Stomach (tissue), 9 donors: ENCODE data around the gene IL2RA. TPM values are rescaled to one million over a fixed set of nuclear protein-coding genes. Genes with fewer than 3 reads are reported as not detected.
A peak's percentile ranks its signal among the peaks of the same experiment; 100 is the strongest.

Experiments
- DNase-seq, 2 donors: peaks; one replicate each; pipeline versions ENCODE4 v3.0.0 to v3.0.0-alpha.2; 2013 to 2019
- H3K27ac ChIP-seq, 5 donors: fragments of 200-600 bp in 4 of 5; sonication (generic) in 4 of 5; one replicate each; pipeline ENCODE4 v1.5.1; 2013 to 2019; ENCODE audit warnings: mild to moderate bottlenecking in 1 of 5, moderate library complexity in 1 of 5
- H3K27me3 ChIP-seq, 3 donors: fragments of 200-600 bp; sonication (generic); one replicate each; pipeline ENCODE4 v1.5.1; 2017 to 2019; ENCODE audit warnings: mixed run types in 1 of 3
- H3K36me3 ChIP-seq, 4 donors: fragments of 200-600 bp; sonication (generic); 1 replicate in 3 of 4; 2 replicates in 1 of 4; pipeline ENCODE4 v1.5.1; 2016 to 2019
- H3K4me1 ChIP-seq, 4 donors: fragments of 200-600 bp; sonication (generic); one replicate each; pipeline ENCODE4 v1.5.1; 2016 to 2019
- H3K4me3 ChIP-seq, 4 donors: fragments of 200-600 bp; sonication (generic) in 3 of 4; one replicate each; pipeline ENCODE4 v1.5.1; 2016 to 2019; ENCODE audit warnings: mild to moderate bottlenecking in 1 of 4
- H3K9me3 ChIP-seq, 4 donors: fragments of 200-600 bp; sonication (generic); one replicate each; pipeline ENCODE4 v1.5.1; 2016 to 2019
- EP300 ChIP-seq: sonication (generic); formaldehyde crosslinking; IDR thresholded peaks from one replicate; pipeline ENCODE4 v1.6.1; 2017; ENCODE audit warnings: antibody characterized with exemption
- POLR2A ChIP-seq, 4 donors: fragments of 450-650 bp; IDR thresholded peaks; one replicate each; pipeline ENCODE4 v1.6.1; 2016; ENCODE audit warnings: antibody characterized with exemption in 4 of 4, control low read depth in 2 of 4, mild to moderate bottlenecking in 1 of 4, moderate library complexity in 1 of 4
- POLR2AphosphoS5 ChIP-seq, 3 donors: sonication (generic); formaldehyde crosslinking; IDR thresholded peaks; one replicate each; pipeline ENCODE4 v1.6.1; 2016; ENCODE audit warnings: antibody characterized with exemption in 3 of 3
- WGBS, 5 donors: extraction: QIAGEN DNeasy Blood & Tissue Kit in 3 of 5; methylation state at CpG; one replicate each; pipeline versions ENCODE4 v1.1.5 to v1.1.7; 2013 to 2018; 5-methylcytosine and 5-hydroxymethylcytosine counted together
- intact Hi-C: fragments of 100-400 bp; cut with DNase I; formaldehyde crosslinking; loops from one replicate; pipeline ENCODE4 v1.15.1; 2023; ENCODE audit warnings: low total_unique reads
- polyA plus RNA-seq, 3 donors: library from polyadenylated mRNA; stranded (reverse); fragments of 200-250 nt; gene quantifications; one replicate each; pipeline ENCODE4 v1.2.3, GENCODE V29; 2013
- total RNA-seq, 5 donors: library from RNA; depleted of rRNA; stranded (reverse); fragments of >200 nt; gene quantifications; one replicate each; pipeline versions ENCODE4 v1.1.0 to v1.2.3, GENCODE V29; 2014 to 2016
- TF ChIP-seq, protein P1 (sequence below), 7 experiments: fragments of 450-650 bp in 4 of 7; fragments of 200-600 bp in 3 of 7; sonication (generic) in 3 of 7; IDR thresholded peaks; one replicate each; pipeline ENCODE4 v1.5.1; 2016 to 2019; ENCODE audit warnings: antibody characterized with exemption in 7 of 7, control low read depth in 2 of 7, mild to moderate bottlenecking in 1 of 7
- donor health status: healthy with polysubstance abuse.
- donor health status: Bipolar disorder and iron deficiency.
- donor health status: healthy.

Gene IL2RA
- total and polyA plus RNA-seq, 8 donors: 0.45 to 2.3 (median 0.95) TPM; not detected in 2

GRCh38 chr10:6012121-6012905 is 49.9 kb downstream of the IL2RA start:
- H3K4me1 ChIP-seq: peaks cover 0 to 8% (median 7%) of the 10 kb centered on the region in 4 donors
- TF ChIP-seq POLR2AphosphoS5 (IDR thresholded peaks at IDR 0.05): no peak
- TF ChIP-seq EP300: no peak
- TF ChIP-seq, protein P1, sequence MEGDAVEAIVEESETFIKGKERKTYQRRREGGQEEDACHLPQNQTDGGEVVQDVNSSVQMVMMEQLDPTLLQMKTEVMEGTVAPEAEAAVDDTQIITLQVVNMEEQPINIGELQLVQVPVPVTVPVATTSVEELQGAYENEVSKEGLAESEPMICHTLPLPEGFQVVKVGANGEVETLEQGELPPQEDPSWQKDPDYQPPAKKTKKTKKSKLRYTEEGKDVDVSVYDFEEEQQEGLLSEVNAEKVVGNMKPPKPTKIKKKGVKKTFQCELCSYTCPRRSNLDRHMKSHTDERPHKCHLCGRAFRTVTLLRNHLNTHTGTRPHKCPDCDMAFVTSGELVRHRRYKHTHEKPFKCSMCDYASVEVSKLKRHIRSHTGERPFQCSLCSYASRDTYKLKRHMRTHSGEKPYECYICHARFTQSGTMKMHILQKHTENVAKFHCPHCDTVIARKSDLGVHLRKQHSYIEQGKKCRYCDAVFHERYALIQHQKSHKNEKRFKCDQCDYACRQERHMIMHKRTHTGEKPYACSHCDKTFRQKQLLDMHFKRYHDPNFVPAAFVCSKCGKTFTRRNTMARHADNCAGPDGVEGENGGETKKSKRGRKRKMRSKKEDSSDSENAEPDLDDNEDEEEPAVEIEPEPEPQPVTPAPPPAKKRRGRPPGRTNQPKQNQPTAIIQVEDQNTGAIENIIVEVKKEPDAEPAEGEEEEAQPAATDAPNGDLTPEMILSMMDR (IDR thresholded peaks at IDR 0.05): no peak
- no peak for TF ChIP-seq POLR2A (IDR thresholded peaks at IDR 0.05)
- no peak overlapping the region for H3K4me3 ChIP-seq
- peaks cover 0 to 7% (median 3%) of the 10 kb centered on the region in 4 donors for H3K9me3 ChIP-seq
- 75 to 86% (median 85%) methylated on average over 15 of the region's 15 CpGs for WGBS, 5 donors
- intact Hi-C loops: loop anchor here (10.0 kb wide), 1 partner anchor 72 kb away; the partner anchor contains the start of gene RBM17
- no peak overlapping the region for H3K27ac ChIP-seq
- DNase-seq: no peak
- H3K27me3 ChIP-seq: no peaks in the 10 kb centered on the region
- H3K36me3 ChIP-seq: no peaks in the 10 kb centered on the region

DNA sequence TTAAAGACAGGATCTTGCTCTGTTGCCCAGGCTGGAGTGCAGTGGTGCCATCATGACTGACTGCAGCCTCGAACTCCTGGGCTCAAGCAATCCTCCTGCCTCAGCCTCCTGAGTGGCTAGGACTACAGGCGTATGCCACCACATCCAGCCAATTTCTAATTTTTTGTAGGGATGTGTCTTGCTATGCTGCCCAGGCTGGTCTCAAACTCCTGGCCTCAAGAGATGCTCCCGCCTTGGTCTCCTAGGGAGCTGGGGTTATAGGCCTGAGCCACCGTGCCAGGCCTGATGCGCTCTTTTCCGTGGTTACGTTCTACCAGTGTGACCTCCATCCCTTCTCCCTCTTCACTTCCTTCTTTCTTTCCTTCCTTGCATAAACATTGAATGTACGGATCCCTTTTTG is 50.6 kb downstream of the IL2RA start:
- Histone ChIP-seq H3K4me3 (no peak overlapping the region), H3K27ac (no peak overlapping the region), H3K27me3 (no peaks in the 10 kb centered on the region), H3K36me3 (no peaks in the 10 kb centered on the region), H3K9me3 (peaks cover 0 to 14% (median 3%) of the 10 kb centered on the region in 4 donors), H3K4me1 (peaks cover 0 to 8% (median 7%) of the 10 kb centered on the region in 4 donors)
- WGBS, 5 donors: 88 to 94% (median 93%) methylated on average over 8 of the region's 8 CpGs
- TF ChIP-seq POLR2A (IDR thresholded peaks at IDR 0.05) (no peak), EP300 (no peak), POLR2AphosphoS5 (IDR thresholded peaks at IDR 0.05) (no peak)
- TF ChIP-seq, protein P1 (IDR thresholded peaks at IDR 0.05): no peak
- no peak for DNase-seq
- intact Hi-C loops: loop anchor here (10.0 kb wide), 1 partner anchor 73 kb away; the partner anchor contains the start of gene RBM17

GRCh38 chr10:6010569-6010968 is 51.6 kb downstream of the IL2RA start:
- Histone ChIP-seq H3K36me3 (no peaks in the 10 kb centered on the region), H3K27me3 (no peaks in the 10 kb centered on the region), H3K27ac (no peak overlapping the region), H3K4me3 (no peak overlapping the region), H3K4me1 (peaks cover 0 to 8% (median 7%) of the 10 kb centered on the region in 4 donors), H3K9me3 (peaks cover 0 to 14% (median 3%) of the 10 kb centered on the region in 4 donors)
- DNase-seq: no peak
- intact Hi-C loops: loop anchor here (10.0 kb wide), 1 partner anchor 74 kb away; the partner anchor contains the start of gene RBM17
- TF ChIP-seq POLR2A (IDR thresholded peaks at IDR 0.05) (no peak), EP300 (no peak), POLR2AphosphoS5 (IDR thresholded peaks at IDR 0.05) (no peak)
- TF ChIP-seq, protein P1 (IDR thresholded peaks at IDR 0.05): no peak
- WGBS, 5 donors: 89 to 95% (median 91%) methylated on average over 3 of the region's 3 CpGs

DNA sequence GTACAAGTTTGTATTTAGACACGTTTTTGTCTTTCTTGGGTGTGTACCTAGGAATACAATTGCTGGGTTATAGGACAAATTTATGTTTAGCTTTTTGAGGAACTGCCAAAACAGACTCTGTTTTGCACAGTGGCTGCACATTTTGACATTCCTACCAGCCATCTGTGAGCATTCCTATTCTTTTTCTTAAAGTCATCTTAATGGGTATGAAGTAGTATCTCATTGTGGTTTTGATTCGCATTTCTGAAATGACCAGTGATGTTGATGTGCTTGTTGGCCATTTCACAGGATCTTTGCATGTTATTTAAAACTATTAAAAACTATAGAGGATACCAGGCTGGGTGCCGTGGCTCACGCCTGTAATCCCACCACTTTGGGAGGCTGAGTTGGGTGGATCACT is 52.2 kb downstream of the IL2RA start:
- H3K36me3 ChIP-seq: no peaks in the 10 kb centered on the region
- peaks cover 0 to 14% (median 3%) of the 10 kb centered on the region in 4 donors for H3K9me3 ChIP-seq
- TF ChIP-seq POLR2AphosphoS5 (IDR thresholded peaks at IDR 0.05): no peak
- TF ChIP-seq POLR2A (IDR thresholded peaks at IDR 0.05): no peak
- TF ChIP-seq EP300: no peak
- TF ChIP-seq, protein P1 (IDR thresholded peaks at IDR 0.05): no peak
- peaks cover 0 to 8% (median 7%) of the 10 kb centered on the region in 4 donors for H3K4me1 ChIP-seq
- no peak overlapping the region for H3K4me3 ChIP-seq
- H3K27ac ChIP-seq: peak overlapping the region in 1 of 5 donors; percentile 21
- no peaks in the 10 kb centered on the region for H3K27me3 ChIP-seq
- 86 to 93% (median 89%) methylated on average over 4 of the region's 4 CpGs for WGBS, 5 donors
- intact Hi-C loops: loop anchor here (10.0 kb wide), 1 partner anchor 75 kb away; the partner anchor contains the start of gene RBM17
- DNase-seq: no peak
